HepG2 (cell line): ENCODE data around the gene PLXNB2. TPM values are rescaled to one million over a fixed set of nuclear protein-coding genes. Genes with fewer than 3 reads are reported as not detected.

Experiments used
- EP300 ChIP-seq, 3 experiments: sonication (generic) in 1 of 3; formaldehyde crosslinking in 1 of 3; IDR thresholded peaks; 2 replicates each; pipeline versions ENCODE4 v1.5.1 to v1.6.1; 2011 to 2020; ENCODE audit warnings: low read depth in 2 of 3, low read length in 2 of 3, borderline replicate concordance in 1 of 3, improper control_type of control experiment in 1 of 3, mild to moderate bottlenecking in 1 of 3, missing genetic modification reagents in 1 of 3, moderate library complexity in 1 of 3
- IKZF4 ChIP-seq: sonication (generic); formaldehyde crosslinking; IDR thresholded peaks from 2 replicates; pipeline ENCODE4 v1.5.1; 2020; ENCODE audit warnings: borderline replicate concordance, mild to moderate bottlenecking, low read depth, missing genetic modification reagents; ENCODE audit errors: not compliant biosample characterization
- KDM2A ChIP-seq: sonication (generic); formaldehyde crosslinking; IDR thresholded peaks from 2 replicates; pipeline ENCODE4 v1.4.0; 2020; ENCODE audit warnings: low read depth, missing genetic modification reagents, borderline replicate concordance
- MBD4 ChIP-seq: IDR thresholded peaks from 2 replicates; pipeline ENCODE4 v1.6.1; 2012; ENCODE audit warnings: low read length, inconsistent platforms, borderline replicate concordance
- NAIF1 ChIP-seq: sonication (generic); formaldehyde crosslinking; IDR thresholded peaks from 2 replicates; pipeline ENCODE4 v1.5.0; 2020; ENCODE audit warnings: mild to moderate bottlenecking, missing genetic modification reagents, borderline replicate concordance
- NR3C1 ChIP-seq: sonication (generic); formaldehyde crosslinking; IDR thresholded peaks from 2 replicates; pipeline ENCODE4 v1.4.0; 2020; ENCODE audit warnings: missing genetic modification reagents
- RBFOX2 ChIP-seq: fragments of 200-400 bp; formaldehyde crosslinking; IDR thresholded peaks from 2 replicates; pipeline ENCODE4 v1.6.1; 2017; ENCODE audit warnings: low read depth, mild to moderate bottlenecking, low read length
- RNF2 ChIP-seq: fragments of 450-650 bp; conservative IDR thresholded peaks from 2 replicates; pipeline ENCODE4 v1.6.1; 2016; ENCODE audit warnings: low read depth
- SALL1 ChIP-seq: sonication (generic); formaldehyde crosslinking; IDR thresholded peaks from 2 replicates; pipeline ENCODE4 v1.8.0; 2022; ENCODE audit warnings: mild to moderate bottlenecking, missing genetic modification reagents
- TRAFD1 ChIP-seq: sonication (generic); formaldehyde crosslinking; IDR thresholded peaks from 2 replicates; pipeline ENCODE4 v1.5.1; 2020; ENCODE audit warnings: missing genetic modification reagents, mild to moderate bottlenecking, borderline replicate concordance
- ZBTB14 ChIP-seq: sonication (generic); formaldehyde crosslinking; IDR thresholded peaks from 2 replicates; pipeline ENCODE4 v1.4.0; 2020; ENCODE audit warnings: missing genetic modification reagents
- ZNF350 ChIP-seq: sonication (generic); formaldehyde crosslinking; IDR thresholded peaks from 2 replicates; pipeline ENCODE4 v1.4.0; 2020; ENCODE audit warnings: mild to moderate bottlenecking, low read depth, missing genetic modification reagents, borderline replicate concordance
- ZNF546 ChIP-seq: sonication (generic); formaldehyde crosslinking; conservative IDR thresholded peaks from 2 replicates; pipeline ENCODE4 v1.8.1; 2023; ENCODE audit warnings: mild to moderate bottlenecking, missing genetic modification reagents
- ZNF850 ChIP-seq: sonication (generic); formaldehyde crosslinking; conservative IDR thresholded peaks from 2 replicates; pipeline ENCODE4 v1.9.0; 2021; ENCODE audit warnings: mild to moderate bottlenecking, missing genetic modification reagents
- polyA plus RNA-seq, 8 experiments: library from polyadenylated mRNA; depleted of rRNA in 3 of 8; stranded (reverse) in 7 of 8; unstranded in 1 of 8; fragments of >200 nt; fragmentation: Illumina TruSeq in 4 of 8; extraction: Trizol in 4 of 8; gene quantifications; 2 replicates each; pipeline versions ENCODE4 v1.2.1 to v1.2.3, GENCODE V29; 2011 to 2016; ENCODE audit warnings: low read depth in 4 of 8, missing spikeins in 1 of 8, mixed read lengths in 1 of 8; ENCODE audit not compliant: insufficient read depth in 1 of 8
- total RNA-seq, 5 experiments: library from RNA; depleted of rRNA; stranded (reverse); fragments of >200 nt; fragmentation: Illumina TruSeq; extraction: Trizol; gene quantifications; 2 replicates each; pipeline ENCODE4 v1.2.3, GENCODE V29; 2016; ENCODE audit warnings: low read depth in 1 of 5
- TF ChIP-seq, protein P1 (sequence below), 2 experiments: fragments of 450-650 bp in 1 of 2; sonication (generic) in 1 of 2; formaldehyde crosslinking in 1 of 2; IDR thresholded peaks; 2 replicates each; pipeline versions ENCODE4 v1.6.1 to v1.8.0; 2016 to 2022; ENCODE audit warnings: antibody characterized with exemption in 1 of 2, mild to moderate bottlenecking in 1 of 2, missing genetic modification reagents in 1 of 2

Gene PLXNB2
- total and polyA plus RNA-seq, 2 of the 13 experiments (the other 11 are each of a cell fraction or from before 2014, with no cell fraction given), result 32.6 to 68.9 TPM

DNA sequence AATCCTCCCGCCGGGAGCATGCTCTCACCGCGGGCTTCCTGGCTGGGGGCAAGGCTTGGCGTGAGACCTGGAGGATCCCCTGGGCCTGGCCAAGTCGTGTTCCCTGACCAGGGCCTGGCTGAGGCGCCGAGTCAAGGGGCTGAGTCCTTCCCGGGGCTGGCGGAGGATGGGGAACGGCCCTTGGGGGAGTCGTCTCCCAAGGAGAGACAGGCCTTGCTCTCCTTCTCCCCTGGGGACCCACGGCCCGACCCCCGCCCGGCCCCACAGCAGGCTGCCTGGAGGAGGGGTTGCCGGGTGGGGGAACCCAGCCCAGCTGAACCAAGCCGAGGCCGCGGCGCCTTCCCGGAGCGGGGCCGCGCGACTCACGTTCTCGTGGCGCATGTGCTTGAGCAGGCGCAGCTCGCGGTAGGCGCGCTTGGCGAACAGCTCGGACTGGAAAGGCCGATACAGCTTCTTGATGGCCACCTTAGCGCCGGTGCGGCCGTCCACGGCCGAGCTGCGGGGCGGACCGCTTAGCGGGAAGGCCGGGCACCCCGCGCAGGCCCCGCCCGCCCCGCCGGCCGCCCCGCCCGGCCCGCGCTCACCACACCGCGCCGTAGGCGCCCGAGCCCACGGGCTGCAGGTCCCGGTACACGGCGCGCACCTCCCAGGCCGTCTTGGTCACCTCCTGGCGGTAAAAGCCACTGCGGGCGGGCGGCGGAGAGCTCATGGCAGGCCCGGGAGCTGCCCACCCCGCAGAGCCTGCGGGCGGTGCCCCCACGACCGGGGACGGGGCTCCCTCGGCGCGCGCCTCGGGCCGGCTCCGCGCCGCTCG lies 46.4 kb downstream of the PLXNB2 start (continued):
- TF ChIP-seq SALL1 (CRISPR knock-in tag) (peak; percentile 34; the same call in 1 of the 2 replicates), MBD4 (no peak), ZNF350 (peak; percentile 41; the same call in 1 of the 2 replicates), KDM2A (CRISPR knock-in tag) (peak; percentile 66; the same call in 1 of the 2 replicates), ZNF850 (CRISPR knock-in tag) (no peak), NAIF1 (CRISPR knock-in tag) (no peak), IKZF4 (CRISPR knock-in tag) (peak; percentile 84), RNF2 (peak; percentile 54; the same call in 1 of the 2 replicates), RBFOX2 (peak; percentile 50; the same call in 1 of the 2 replicates), ZBTB14 (CRISPR knock-in tag) (peak; percentile 72), NR3C1 (CRISPR knock-in tag) (no peak), TRAFD1 (no peak), EP300 (IDR thresholded peaks at IDR 0.05; ENCODE audit: low read depth in 2 of 2, low read length in 2 of 2) (no peak), EP300 (CRISPR knock-in tag; IDR thresholded peaks at IDR 0.05; ENCODE audit: borderline replicate concordance) (no peak), ZNF546 (0 out of 2 replicates have a peak, but pooled peaks have one; percentile 49)
- TF ChIP-seq, protein P1, sequence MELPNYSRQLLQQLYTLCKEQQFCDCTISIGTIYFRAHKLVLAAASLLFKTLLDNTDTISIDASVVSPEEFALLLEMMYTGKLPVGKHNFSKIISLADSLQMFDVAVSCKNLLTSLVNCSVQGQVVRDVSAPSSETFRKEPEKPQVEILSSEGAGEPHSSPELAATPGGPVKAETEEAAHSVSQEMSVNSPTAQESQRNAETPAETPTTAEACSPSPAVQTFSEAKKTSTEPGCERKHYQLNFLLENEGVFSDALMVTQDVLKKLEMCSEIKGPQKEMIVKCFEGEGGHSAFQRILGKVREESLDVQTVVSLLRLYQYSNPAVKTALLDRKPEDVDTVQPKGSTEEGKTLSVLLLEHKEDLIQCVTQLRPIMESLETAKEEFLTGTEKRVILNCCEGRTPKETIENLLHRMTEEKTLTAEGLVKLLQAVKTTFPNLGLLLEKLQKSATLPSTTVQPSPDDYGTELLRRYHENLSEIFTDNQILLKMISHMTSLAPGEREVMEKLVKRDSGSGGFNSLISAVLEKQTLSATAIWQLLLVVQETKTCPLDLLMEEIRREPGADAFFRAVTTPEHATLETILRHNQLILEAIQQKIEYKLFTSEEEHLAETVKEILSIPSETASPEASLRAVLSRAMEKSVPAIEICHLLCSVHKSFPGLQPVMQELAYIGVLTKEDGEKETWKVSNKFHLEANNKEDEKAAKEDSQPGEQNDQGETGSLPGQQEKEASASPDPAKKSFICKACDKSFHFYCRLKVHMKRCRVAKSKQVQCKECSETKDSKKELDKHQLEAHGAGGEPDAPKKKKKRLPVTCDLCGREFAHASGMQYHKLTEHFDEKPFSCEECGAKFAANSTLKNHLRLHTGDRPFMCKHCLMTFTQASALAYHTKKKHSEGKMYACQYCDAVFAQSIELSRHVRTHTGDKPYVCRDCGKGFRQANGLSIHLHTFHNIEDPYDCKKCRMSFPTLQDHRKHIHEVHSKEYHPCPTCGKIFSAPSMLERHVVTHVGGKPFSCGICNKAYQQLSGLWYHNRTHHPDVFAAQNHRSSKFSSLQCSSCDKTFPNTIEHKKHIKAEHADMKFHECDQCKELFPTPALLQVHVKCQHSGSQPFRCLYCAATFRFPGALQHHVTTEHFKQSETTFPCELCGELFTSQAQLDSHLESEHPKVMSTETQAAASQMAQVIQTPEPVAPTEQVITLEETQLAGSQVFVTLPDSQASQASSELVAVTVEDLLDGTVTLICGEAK (IDR thresholded peaks at IDR 0.05), result no peak
- TF ChIP-seq, protein P1 (CRISPR knock-in tag; IDR thresholded peaks at IDR 0.05), result peak; percentile 55; the same call in 1 of the 2 replicates
